B cell (primary cell): ENCODE results near the gene DCAF6.

ENCODE experiments used
- EZH2 ChIP-seq: IDR thresholded peaks from 2 replicates; pipeline ENCODE4 v1.6.1; 2012; ENCODE audit warnings: borderline replicate concordance, low read depth, mild to moderate bottlenecking, moderate library complexity, low read length; ENCODE audit not compliant: insufficient read depth, poor library complexity, severe bottlenecking
- TF ChIP-seq, protein P1 (sequence below): fragments of 200-600 bp; IDR thresholded peaks from one replicate; pipeline ENCODE4 v1.8.0; 2022; ENCODE audit warnings: antibody characterized with exemption, mild to moderate bottlenecking

DNA sequence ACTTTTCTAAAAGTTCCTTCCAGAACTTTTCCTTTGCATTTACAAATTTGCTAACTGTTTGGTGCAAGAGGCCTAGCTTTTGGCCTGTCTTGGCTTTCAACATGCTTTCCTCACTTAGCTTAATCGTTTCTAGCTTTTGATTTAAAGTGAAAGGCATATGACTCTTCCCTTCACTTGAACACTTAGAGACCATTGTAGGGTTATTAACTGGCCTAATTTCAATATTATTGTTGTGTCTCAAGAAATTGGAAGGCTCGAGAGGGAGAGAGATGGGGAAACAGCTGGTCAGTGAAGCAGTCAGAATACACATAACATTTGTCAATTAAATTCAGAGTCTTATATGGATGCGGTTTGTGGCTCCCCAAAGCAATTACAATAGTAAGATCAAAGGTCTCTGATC is 63.4 kb downstream of the DCAF6 start:
- TF ChIP-seq, protein P1, sequence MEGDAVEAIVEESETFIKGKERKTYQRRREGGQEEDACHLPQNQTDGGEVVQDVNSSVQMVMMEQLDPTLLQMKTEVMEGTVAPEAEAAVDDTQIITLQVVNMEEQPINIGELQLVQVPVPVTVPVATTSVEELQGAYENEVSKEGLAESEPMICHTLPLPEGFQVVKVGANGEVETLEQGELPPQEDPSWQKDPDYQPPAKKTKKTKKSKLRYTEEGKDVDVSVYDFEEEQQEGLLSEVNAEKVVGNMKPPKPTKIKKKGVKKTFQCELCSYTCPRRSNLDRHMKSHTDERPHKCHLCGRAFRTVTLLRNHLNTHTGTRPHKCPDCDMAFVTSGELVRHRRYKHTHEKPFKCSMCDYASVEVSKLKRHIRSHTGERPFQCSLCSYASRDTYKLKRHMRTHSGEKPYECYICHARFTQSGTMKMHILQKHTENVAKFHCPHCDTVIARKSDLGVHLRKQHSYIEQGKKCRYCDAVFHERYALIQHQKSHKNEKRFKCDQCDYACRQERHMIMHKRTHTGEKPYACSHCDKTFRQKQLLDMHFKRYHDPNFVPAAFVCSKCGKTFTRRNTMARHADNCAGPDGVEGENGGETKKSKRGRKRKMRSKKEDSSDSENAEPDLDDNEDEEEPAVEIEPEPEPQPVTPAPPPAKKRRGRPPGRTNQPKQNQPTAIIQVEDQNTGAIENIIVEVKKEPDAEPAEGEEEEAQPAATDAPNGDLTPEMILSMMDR: no peak
- TF ChIP-seq EZH2: no peak
